Epithelial cell of proximal tubule (primary cell): ENCODE measurements around the gene CEPT1. TPM values are rescaled to one million over a fixed set of nuclear protein-coding genes. Genes with fewer than 3 reads are reported as not detected.

Experiments
- DNase-seq: peaks from one replicate; pipeline ENCODE4 v3.0.0-alpha.2; 2011; ENCODE audit warnings: low read depth
- H3K4me3 ChIP-seq: 2 replicates; pipeline ENCODE4 v1.5.1; 2011; ENCODE audit warnings: low read depth, mild to moderate bottlenecking, low read length
- CTCF ChIP-seq: conservative IDR thresholded peaks from 2 replicates; pipeline ENCODE4 v1.5.1; 2012; ENCODE audit warnings: low read depth, mild to moderate bottlenecking, low read length
- total RNA-seq: library from RNA; depleted of rRNA; stranded (reverse); fragments of >200 nt; gene quantifications from 2 replicates; pipeline ENCODE4 v1.2.3, GENCODE V29; 2015

Gene CEPT1
- total RNA-seq, 1 donor from 2014 or later: 15.0 TPM

- TF ChIP-seq CTCF: no peak
Measured at GRCh38 chr1:111216751-111217150, 76.7 kb downstream of the CEPT1 start.

GRCh38 chr1:111217183-111217910 is 77.3 kb downstream of the CEPT1 start:
- TF ChIP-seq CTCF: no peak
- DNase-seq: no peak
- H3K4me3 ChIP-seq: no peak overlapping the region

More at GRCh38 chr1:111216751-111217150, 76.7 kb downstream of the CEPT1 start:
- DNase-seq: no peak
- H3K4me3 ChIP-seq: no peak overlapping the region

- no peak overlapping the region for H3K4me3 ChIP-seq
- no peak for TF ChIP-seq CTCF
- DNase-seq: no peak
Measured at GRCh38 chr1:111218701-111219556, 78.9 kb downstream of the CEPT1 start.

GRCh38 chr1:111219557-111220286 is 79.7 kb downstream of the CEPT1 start:
- no peak for DNase-seq
- no peak overlapping the region for H3K4me3 ChIP-seq
- TF ChIP-seq CTCF: no peak

- H3K4me3 ChIP-seq: no peak overlapping the region
- no peak for DNase-seq
Measured at GRCh38 chr1:111220302-111220890, 80.4 kb downstream of the CEPT1 start.

More at GRCh38 chr1:111220302-111220890, 80.4 kb downstream of the CEPT1 start:
- TF ChIP-seq CTCF: no peak
